Duodenal mucosa (tissue), 2 donors: ENCODE results near the gene PDZD8.

Experiments
- H3K27ac ChIP-seq: one replicate; pipeline ENCODE4 v1.7.0; 2013; ENCODE audit warnings: low read depth, low read length
- H3K27me3 ChIP-seq, 2 donors: one replicate each; pipeline ENCODE4 v1.7.0; 2013; ENCODE audit warnings: low read length in 2 of 2, control low read depth in 1 of 2; ENCODE audit not compliant: insufficient read depth in 2 of 2, control insufficient read depth in 1 of 2
- H3K36me3 ChIP-seq, 2 donors: one replicate each; pipeline ENCODE4 v1.7.0; 2013; ENCODE audit warnings: low read length in 2 of 2, control low read depth in 1 of 2; ENCODE audit not compliant: insufficient read depth in 2 of 2, control insufficient read depth in 1 of 2
- H3K4me1 ChIP-seq, 2 donors: one replicate each; pipeline ENCODE4 v1.7.0; 2013; ENCODE audit warnings: low read length in 2 of 2, control low read depth in 1 of 2; ENCODE audit not compliant: insufficient read depth in 2 of 2, control insufficient read depth in 1 of 2
- H3K4me3 ChIP-seq, 2 donors: one replicate each; pipeline ENCODE4 v1.7.0; 2013; ENCODE audit warnings: low read length in 2 of 2, low read depth in 1 of 2
- H3K9ac ChIP-seq, 2 donors: one replicate each; pipeline ENCODE4 v1.7.0; 2013; ENCODE audit warnings: low read length in 2 of 2, low read depth in 1 of 2
- H3K9me3 ChIP-seq, 2 donors: one replicate each; pipeline ENCODE4 v1.7.0; 2013; ENCODE audit warnings: low read length in 2 of 2, control low read depth in 1 of 2; ENCODE audit not compliant: control insufficient read depth in 1 of 2

The PDZD8 gene

GRCh38 chr10:117350909-117351308, 24.3 kb downstream of the PDZD8 start:
- Histone ChIP-seq H3K9me3 (no peaks in the 10 kb centered on the region), H3K9ac (no peak overlapping the region), H3K27ac (no peak overlapping the region), H3K27me3 (no peaks in the 10 kb centered on the region), H3K4me1 (peaks cover 8 to 36% of the 10 kb centered on the region in 2 donors), H3K36me3 (no peaks in the 10 kb centered on the region), H3K4me3 (no peak overlapping the region)

- no peak overlapping the region for H3K9ac ChIP-seq
- no peaks in the 10 kb centered on the region for H3K9me3 ChIP-seq
- H3K27ac ChIP-seq = no peak overlapping the region
These were observed 27.0 kb downstream of the PDZD8 start for GRCh38 chr10:117348236-117348635.

GRCh38 chr10:117346574-117346973, 28.7 kb downstream of the PDZD8 start:
- peaks cover 20 to 35% of the 10 kb centered on the region in 2 donors for H3K4me1 ChIP-seq
- no peak overlapping the region for H3K27ac ChIP-seq
- no peaks in the 10 kb centered on the region for H3K27me3 ChIP-seq
- no peaks in the 10 kb centered on the region for H3K36me3 ChIP-seq
- H3K9me3 ChIP-seq = no peaks in the 10 kb centered on the region
- H3K4me3 ChIP-seq = no peak overlapping the region
- no peak overlapping the region for H3K9ac ChIP-seq

More at GRCh38 chr10:117348236-117348635, 27.0 kb downstream of the PDZD8 start:
- H3K4me1 ChIP-seq = peaks cover 14 to 30% of the 10 kb centered on the region in 2 donors
- H3K27me3 ChIP-seq = no peaks in the 10 kb centered on the region
- no peak overlapping the region for H3K4me3 ChIP-seq
- H3K36me3 ChIP-seq = no peaks in the 10 kb centered on the region

- Histone ChIP-seq H3K27ac (no peak overlapping the region), H3K4me3 (no peak overlapping the region), H3K9me3 (no peaks in the 10 kb centered on the region), H3K4me1 (peaks cover 20 to 39% of the 10 kb centered on the region in 2 donors), H3K36me3 (no peaks in the 10 kb centered on the region), H3K9ac (no peak overlapping the region), H3K27me3 (no peaks in the 10 kb centered on the region)
These were observed 30.1 kb downstream of the PDZD8 start for GRCh38 chr10:117345143-117345542.

DNA sequence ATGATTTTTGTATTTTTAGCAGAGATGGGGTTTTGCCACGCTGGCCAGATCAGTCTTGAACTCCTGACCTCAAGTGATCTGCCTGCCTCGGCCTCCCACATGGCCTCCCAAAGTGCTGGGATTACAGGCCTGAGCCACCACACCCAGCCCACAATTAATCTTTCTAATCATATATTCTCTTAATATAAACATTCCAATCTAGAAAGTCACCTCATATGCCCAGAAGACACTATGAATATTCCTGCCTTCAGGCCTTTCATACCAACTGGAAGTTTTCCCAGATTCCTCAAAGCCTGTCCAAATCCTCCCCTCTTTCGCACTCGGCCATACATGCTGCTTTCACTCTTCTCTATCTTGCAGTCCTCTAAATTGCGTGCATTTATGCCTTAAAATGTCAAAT, 32.6 kb downstream of the PDZD8 start:
- H3K36me3 ChIP-seq = peaks cover 0 to 4% of the 10 kb centered on the region in 2 donors
- no peaks in the 10 kb centered on the region for H3K27me3 ChIP-seq
- no peak overlapping the region for H3K4me3 ChIP-seq
- no peak overlapping the region for H3K9ac ChIP-seq
- H3K27ac ChIP-seq = no peak overlapping the region
- no peaks in the 10 kb centered on the region for H3K9me3 ChIP-seq
- peaks cover 20 to 33% of the 10 kb centered on the region in 2 donors for H3K4me1 ChIP-seq

GRCh38 chr10:117341061-117341460, 34.2 kb downstream of the PDZD8 start:
- H3K9me3 ChIP-seq = no peaks in the 10 kb centered on the region
- H3K27me3 ChIP-seq = no peaks in the 10 kb centered on the region
- H3K4me1 ChIP-seq = peaks cover 16 to 33% of the 10 kb centered on the region in 2 donors
- H3K27ac ChIP-seq = no peak overlapping the region
- H3K9ac ChIP-seq = no peak overlapping the region
- H3K4me3 ChIP-seq = no peak overlapping the region
- H3K36me3 ChIP-seq = peaks cover 0 to 6% of the 10 kb centered on the region in 2 donors

- Histone ChIP-seq H3K9ac (no peak overlapping the region), H3K36me3 (peaks cover 0 to 6% of the 10 kb centered on the region in 2 donors), H3K9me3 (no peaks in the 10 kb centered on the region), H3K27ac (no peak overlapping the region), H3K27me3 (no peaks in the 10 kb centered on the region), H3K4me1 (peaks cover 11 to 27% of the 10 kb centered on the region in 2 donors), H3K4me3 (no peak overlapping the region)
These were observed 35.3 kb downstream of the PDZD8 start for GRCh38 chr10:117339979-117340378.

- H3K36me3 ChIP-seq = peaks cover 0 to 6% of the 10 kb centered on the region in 2 donors
- H3K9me3 ChIP-seq = no peaks in the 10 kb centered on the region
- H3K4me1 ChIP-seq = peaks cover 7 to 23% of the 10 kb centered on the region in 2 donors
- H3K27me3 ChIP-seq = no peaks in the 10 kb centered on the region
- H3K9ac ChIP-seq = no peak overlapping the region
- H3K27ac ChIP-seq = no peak overlapping the region
- H3K4me3 ChIP-seq = no peak overlapping the region
These were observed 35.7 kb downstream of the PDZD8 start for GRCh38 chr10:117339578-117339977.

DNA sequence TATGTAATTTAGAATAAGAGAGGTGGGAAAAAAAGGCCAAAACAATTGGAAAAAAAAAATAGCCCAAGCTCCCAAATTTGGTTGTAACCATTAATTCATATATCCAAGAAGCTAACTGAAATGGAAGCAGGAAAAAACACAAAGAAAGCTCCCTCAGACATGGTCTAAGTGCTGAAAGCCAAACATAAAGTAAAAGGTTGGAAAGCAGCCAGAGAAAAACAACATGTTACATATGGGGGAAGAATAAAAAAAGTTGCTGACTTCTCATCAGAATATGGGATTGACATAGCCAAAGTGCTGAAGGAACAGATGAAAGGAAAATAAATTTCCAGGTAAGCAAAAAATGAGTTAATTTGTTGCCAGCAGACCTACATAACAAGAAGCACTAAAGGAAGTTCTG, 40.3 kb downstream of the PDZD8 start:
- Histone ChIP-seq H3K27ac (no peak overlapping the region), H3K27me3 (no peaks in the 10 kb centered on the region), H3K9ac (no peak overlapping the region), H3K9me3 (no peaks in the 10 kb centered on the region), H3K4me3 (no peak overlapping the region), H3K4me1 (peaks cover 0 to 4% of the 10 kb centered on the region in 2 donors), H3K36me3 (peaks cover 0 to 6% of the 10 kb centered on the region in 2 donors)

DNA sequence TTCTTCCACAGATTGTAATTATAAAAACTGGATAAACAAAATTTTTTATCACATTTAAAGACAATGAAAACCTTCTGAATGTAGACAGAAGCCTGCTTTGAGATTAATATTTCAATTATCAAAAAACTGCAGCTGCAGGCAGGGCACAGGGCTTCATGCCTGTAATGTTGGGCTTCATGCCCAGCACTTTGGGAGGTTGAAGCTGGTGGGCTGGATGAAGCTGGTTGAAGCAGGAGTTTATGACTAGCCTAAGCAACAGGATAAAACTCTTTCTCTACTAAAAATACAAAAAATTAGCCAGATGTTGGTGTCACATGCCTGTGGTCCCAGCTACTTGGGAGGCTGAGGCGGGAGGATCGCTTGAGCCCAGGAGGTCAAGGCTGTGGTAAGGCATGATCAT, 41.2 kb downstream of the PDZD8 start:
- H3K4me1 ChIP-seq = no peaks in the 10 kb centered on the region
- no peak overlapping the region for H3K4me3 ChIP-seq
- no peaks in the 10 kb centered on the region for H3K27me3 ChIP-seq
- H3K9me3 ChIP-seq = no peaks in the 10 kb centered on the region
- H3K27ac ChIP-seq = no peak overlapping the region
- H3K36me3 ChIP-seq = peaks cover 0 to 3% of the 10 kb centered on the region in 2 donors
- H3K9ac ChIP-seq = no peak overlapping the region

DNA sequence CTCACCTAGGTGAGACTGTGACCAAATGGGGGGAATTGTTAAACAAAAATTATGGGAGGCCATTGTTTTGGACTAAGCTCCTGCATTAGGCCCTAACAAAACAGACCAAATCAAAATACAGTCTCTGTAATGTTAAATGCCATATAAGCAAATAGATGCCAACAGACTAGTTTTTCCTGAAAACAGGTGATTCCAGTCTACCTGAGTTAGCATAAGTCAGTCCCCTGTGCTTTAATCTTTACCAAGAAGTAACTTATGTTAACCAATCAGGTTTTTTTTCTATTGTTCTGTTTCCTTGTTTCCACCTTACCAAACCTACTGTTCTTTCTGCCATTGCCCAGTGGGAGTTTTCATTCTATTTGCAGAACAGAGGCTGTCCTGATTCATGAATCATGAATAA, 48.0 kb downstream of the PDZD8 start:
- no peak overlapping the region for H3K9ac ChIP-seq
- H3K36me3 ChIP-seq = no peaks in the 10 kb centered on the region
- no peaks in the 10 kb centered on the region for H3K27me3 ChIP-seq
- H3K27ac ChIP-seq = no peak overlapping the region
- H3K4me1 ChIP-seq = peaks cover 0 to 10% of the 10 kb centered on the region in 2 donors
- no peak overlapping the region for H3K4me3 ChIP-seq
- no peaks in the 10 kb centered on the region for H3K9me3 ChIP-seq
